Measurements from ENCODE around the gene SPNS1. TPM values are rescaled to one million over a fixed set of nuclear protein-coding genes. Genes with fewer than 3 reads are reported as not detected.

SPNS1 gene
- total RNA-seq, 1 experiment from 2014 or later = 61.3 TPM

GRCh38 chr16:29009050-29009837, 34.7 kb downstream of the SPNS1 start:
- Histone ChIP-seq H3K4me3 (ENCODE audit: low read depth, low read length) (no peak overlapping the region), H3K4me1 (no peaks in the 10 kb centered on the region), H3K9me3 (no peaks in the 10 kb centered on the region), H3K36me3 (ENCODE audit: control insufficient read depth, insufficient read depth, low read length) (no peaks in the 10 kb centered on the region), H3K27me3 (replicated peaks; ENCODE audit: control insufficient read depth, insufficient read depth, low read length) (no peaks in the 10 kb centered on the region)
- POLR2A ChIA-PET = no interaction called here
- CTCF ChIA-PET = no interaction called here
- no peak for DNase-seq
- no peaks in the 10 kb centered on the region for H3K36me3 Mint-ChIP-seq (ENCODE audit: insufficient read depth, unreplicated experiment)
- no peak for TF ChIP-seq CTCF (IDR thresholded peaks at IDR 0.05; ENCODE audit: insufficient read depth in 1 of 2, low read depth in 1 of 2, low read length in 1 of 2, severe bottlenecking in 1 of 2, unreplicated experiment in 1 of 2)
- H3K4me1 Mint-ChIP-seq (ENCODE audit: low read depth, unreplicated experiment) = no peaks in the 10 kb centered on the region
- H3K9me3 Mint-ChIP-seq (ENCODE audit: unreplicated experiment) = no peaks in the 10 kb centered on the region
- H3K4me3 Mint-ChIP-seq (ENCODE audit: unreplicated experiment) = no peak overlapping the region
- H3K27me3 Mint-ChIP-seq (ENCODE audit: insufficient read depth, unreplicated experiment) = peaks cover 4% of the 10 kb centered on the region
- intact Hi-C loops (cut with micrococcal nuclease; ENCODE audit: unreplicated experiment) = no loop called here
- no TSS peak for BruUV-seq (replicated peaks)
- no peak overlapping the region for H3K27ac Mint-ChIP-seq (ENCODE audit: unreplicated experiment)

- no peaks in the 10 kb centered on the region for H3K9me3 ChIP-seq
- H3K4me1 ChIP-seq = no peaks in the 10 kb centered on the region
- TF ChIP-seq CTCF (IDR thresholded peaks at IDR 0.05; ENCODE audit: insufficient read depth in 1 of 2, low read depth in 1 of 2, low read length in 1 of 2, severe bottlenecking in 1 of 2, unreplicated experiment in 1 of 2) = no peak
- intact Hi-C loops (cut with micrococcal nuclease; ENCODE audit: unreplicated experiment) = no loop called here
- no peaks in the 10 kb centered on the region for H3K36me3 ChIP-seq (ENCODE audit: control insufficient read depth, insufficient read depth, low read length)
- BruUV-seq (replicated peaks) = no TSS peak
- no peak overlapping the region for H3K4me3 ChIP-seq (ENCODE audit: low read depth, low read length)
- peaks cover 4% of the 10 kb centered on the region for H3K27me3 Mint-ChIP-seq (ENCODE audit: insufficient read depth, unreplicated experiment)
- no peaks in the 10 kb centered on the region for H3K27me3 ChIP-seq (replicated peaks; ENCODE audit: control insufficient read depth, insufficient read depth, low read length)
- H3K4me1 Mint-ChIP-seq (ENCODE audit: low read depth, unreplicated experiment) = no peaks in the 10 kb centered on the region
- DNase-seq = no peak
- no peaks in the 10 kb centered on the region for H3K36me3 Mint-ChIP-seq (ENCODE audit: insufficient read depth, unreplicated experiment)
- POLR2A ChIA-PET = no interaction called here
- CTCF ChIA-PET = interaction anchor here (0.7 kb wide), 1 partner anchor 46 kb away, joined by 5 read pairs; no protein-coding TSS in a partner anchor
- H3K4me3 Mint-ChIP-seq (ENCODE audit: unreplicated experiment) = no peak overlapping the region
- no peaks in the 10 kb centered on the region for H3K9me3 Mint-ChIP-seq (ENCODE audit: unreplicated experiment)
- H3K27ac Mint-ChIP-seq (ENCODE audit: unreplicated experiment) = no peak overlapping the region
These were observed 35.2 kb downstream of the SPNS1 start for GRCh38 chr16:29009838-29010166.

GRCh38 chr16:29011112-29011511, 36.5 kb downstream of the SPNS1 start:
- Mint-ChIP-seq H3K9me3 (ENCODE audit: unreplicated experiment) (no peaks in the 10 kb centered on the region), H3K27ac (ENCODE audit: unreplicated experiment) (no peak overlapping the region), H3K4me3 (ENCODE audit: unreplicated experiment) (no peak overlapping the region), H3K4me1 (ENCODE audit: low read depth, unreplicated experiment) (no peaks in the 10 kb centered on the region), H3K27me3 (ENCODE audit: insufficient read depth, unreplicated experiment) (peaks cover 4% of the 10 kb centered on the region), H3K36me3 (ENCODE audit: insufficient read depth, unreplicated experiment) (no peaks in the 10 kb centered on the region)
- ChIA-PET CTCF (no interaction called here), POLR2A (no interaction called here)
- Histone ChIP-seq H3K27me3 (replicated peaks; ENCODE audit: control insufficient read depth, insufficient read depth, low read length) (no peaks in the 10 kb centered on the region), H3K9me3 (no peaks in the 10 kb centered on the region), H3K4me3 (ENCODE audit: low read depth, low read length) (no peak overlapping the region), H3K36me3 (ENCODE audit: control insufficient read depth, insufficient read depth, low read length) (no peaks in the 10 kb centered on the region), H3K4me1 (no peaks in the 10 kb centered on the region)
- peak in 1 of 2 experiments; percentile 22 for TF ChIP-seq CTCF (IDR thresholded peaks at IDR 0.05; ENCODE audit: insufficient read depth in 1 of 2, low read depth in 1 of 2, low read length in 1 of 2, severe bottlenecking in 1 of 2, unreplicated experiment in 1 of 2)
- intact Hi-C loops (cut with micrococcal nuclease; ENCODE audit: unreplicated experiment) = no loop called here
- peak in 1 of 2 experiments; percentile 19 for DNase-seq
- no TSS peak for BruUV-seq (replicated peaks)

Measured in Caco-2 (cell line).